ENCODE results near the gene KNDC1.

- no peak for TF ChIP-seq CTCF (IDR thresholded peaks at IDR 0.05; ENCODE audit: poor library complexity, severe bottlenecking)
- TF ChIP-seq POLR2AphosphoS5 (IDR thresholded peaks at IDR 0.05) = no peak
- no peak for TF ChIP-seq REST (IDR thresholded peaks at IDR 0.05; ENCODE audit: borderline replicate concordance)
- TF ChIP-seq RAD21 (conservative IDR thresholded peaks at IDR 0.05) = no peak
- no peak for TF ChIP-seq EP300 (conservative IDR thresholded peaks at IDR 0.05; ENCODE audit: poor library complexity, severe bottlenecking)
- no peak for TF ChIP-seq EZH2 (IDR thresholded peaks at IDR 0.05; ENCODE audit: borderline replicate concordance, insufficient read depth, low read length, poor library complexity, severe bottlenecking)
- no peak for TF ChIP-seq SMC3 (conservative IDR thresholded peaks at IDR 0.05; ENCODE audit: poor library complexity)
- TF ChIP-seq MXI1 (conservative IDR thresholded peaks at IDR 0.05; ENCODE audit: poor library complexity, severe bottlenecking) = no peak
- no peak for TF ChIP-seq TAF1 (IDR thresholded peaks at IDR 0.05; ENCODE audit: low read depth)
These were observed 1.6 kb downstream of the KNDC1 start for GRCh38 chr10:133161486-133162109.
